PC-3 (cell line): ENCODE data around the gene CFAP210.

Source experiments
- CTCF ChIP-seq: fragments of 300-600 bp; sonication (generic); conservative IDR thresholded peaks from 2 replicates; pipeline ENCODE4 v1.5.1; 2017; ENCODE audit warnings: antibody characterized with exemption, low read depth, mild to moderate bottlenecking, low read length
- EZH2phosphoT487 ChIP-seq: fragments of 300-600 bp; sonication (generic); IDR thresholded peaks from 2 replicates; pipeline ENCODE4 v1.6.1; 2018; ENCODE audit warnings: mild to moderate bottlenecking, antibody characterized with exemption, low read length, borderline replicate concordance

DNA sequence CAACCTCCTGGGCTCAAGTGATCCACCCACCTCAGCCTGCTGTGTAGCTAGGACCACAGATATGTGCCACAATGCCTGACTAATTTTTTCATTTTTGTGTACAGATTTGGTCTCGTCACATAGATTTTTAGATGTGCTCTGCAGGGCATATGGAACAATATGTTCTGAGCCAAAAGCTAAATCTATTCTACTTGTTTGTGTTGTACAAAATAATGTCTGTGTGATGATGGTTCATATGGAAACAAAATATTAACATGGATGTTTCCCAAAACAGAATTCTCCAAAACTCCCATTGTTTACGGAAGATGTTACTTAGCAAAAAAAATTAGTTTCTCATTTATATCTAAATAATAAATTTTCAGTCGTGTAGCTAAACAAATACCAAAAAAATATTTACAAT lies 26.8 kb upstream of the CFAP210 start:
- no peak for TF ChIP-seq CTCF
- TF ChIP-seq EZH2phosphoT487, result no peak
